IPS DF 6.9 (cell line): Measurements from ENCODE around the gene PSORS1C1.
"Not testable (repeated sequence)": the region's sequence is repeated elsewhere in the genome, so short reads cannot be mapped to it uniquely, and the experiment has no call there.

Source experiments
- DNase-seq: peaks from one replicate; pipeline ENCODE4 v3.0.0-alpha.2; 2013; ENCODE audit warnings: low read depth, low spot score
- H3K27ac ChIP-seq: one replicate; pipeline ENCODE4 v1.5.1; 2013; ENCODE audit warnings: low read length, control low read depth
- H3K27me3 ChIP-seq: 2 replicates; pipeline ENCODE4 v1.6.1; 2013; ENCODE audit warnings: mild to moderate bottlenecking, low read length; ENCODE audit not compliant: control insufficient read depth, insufficient read depth
- H3K36me3 ChIP-seq: 2 replicates; pipeline ENCODE4 v1.6.1; 2013; ENCODE audit warnings: low read length; ENCODE audit not compliant: control insufficient read depth, insufficient read depth
- H3K4me1 ChIP-seq: 2 replicates; pipeline ENCODE4 v1.6.1; 2013; ENCODE audit warnings: low read length; ENCODE audit not compliant: control insufficient read depth, insufficient read depth
- H3K4me3 ChIP-seq: 2 replicates; pipeline ENCODE4 v1.5.1; 2013; ENCODE audit warnings: mild to moderate bottlenecking, low read length
- H3K9me3 ChIP-seq: 2 replicates; pipeline ENCODE4 v1.6.1; 2013; ENCODE audit warnings: low read length, inconsistent platforms; ENCODE audit not compliant: control insufficient read depth, insufficient read depth
- WGBS: extraction: QIAGEN DNeasy Blood & Tissue Kit; methylation state at CpG from one replicate; pipeline ENCODE4 v1.1.7; 2013; ENCODE audit warnings: mixed read lengths, missing lambda C conversion rate; ENCODE audit not compliant: insufficient read length, insufficient coverage; 5-methylcytosine and 5-hydroxymethylcytosine counted together

The PSORS1C1 gene

GRCh38 chr6:31158140-31158862 lies 43.7 kb downstream of the PSORS1C1 start, which contains the start of gene TCF19:
TSS of gene TCF19 (plus strand) at chr6:31158589. CDS start at chr6:31159470, 881 bp downstream.
- Histone ChIP-seq H3K36me3 (peaks cover 9% of the 10 kb centered on the region; the same call in 1 of the 2 replicates), H3K4me3 (peak within 1 kb of the TSS; percentile 69; the same call in 1 of the 2 replicates), H3K27ac (no peak within 1 kb of the TSS), H3K4me1 (peaks cover 4% of the 10 kb centered on the region; the same call in 1 of the 2 replicates), H3K9me3 (no peaks in the 10 kb centered on the region), H3K27me3 (no peaks in the 10 kb centered on the region)
- DNase-seq: no peak
- WGBS: no CpG with 5 or more reads among the region's 65 CpGs

GRCh38 chr6:31158863-31159855 lies 44.6 kb downstream of the PSORS1C1 start:
- Histone ChIP-seq H3K4me3 (peak overlapping the region; percentile 69; the same call in 1 of the 2 replicates), H3K27ac (no peak overlapping the region), H3K4me1 (peaks cover 4% of the 10 kb centered on the region; the same call in 1 of the 2 replicates), H3K27me3 (no peaks in the 10 kb centered on the region), H3K36me3 (peaks cover 15% of the 10 kb centered on the region; the same call in 1 of the 2 replicates), H3K9me3 (no peaks in the 10 kb centered on the region)
- no CpG with 5 or more reads among the region's 35 CpGs for WGBS
- DNase-seq: no peak

- H3K4me1 ChIP-seq: peaks cover 4% of the 10 kb centered on the region; the same call in 1 of the 2 replicates
- no CpG with 5 or more reads among the region's 19 CpGs for WGBS
- no peaks in the 10 kb centered on the region for H3K9me3 ChIP-seq
These were observed 46.9 kb downstream of the PSORS1C1 start for GRCh38 chr6:31161216-31162126.

GRCh38 chr6:31162463-31163165 lies 48.0 kb downstream of the PSORS1C1 start:
- no CpG with 5 or more reads among the region's 13 CpGs for WGBS
- Histone ChIP-seq H3K36me3 (peaks cover 15% of the 10 kb centered on the region; the same call in 1 of the 2 replicates), H3K27me3 (no peaks in the 10 kb centered on the region), H3K27ac (no peak overlapping the region), H3K9me3 (no peaks in the 10 kb centered on the region), H3K4me3 (no peak overlapping the region), H3K4me1 (0 out of 2 replicates have a peak, but pooled peaks cover 4% of the 10 kb centered on the region)
- DNase-seq: no peak

More at GRCh38 chr6:31161216-31162126, 46.9 kb downstream of the PSORS1C1 start:
- no peak overlapping the region for H3K4me3 ChIP-seq
- H3K27ac ChIP-seq: no peak overlapping the region
- no peak for DNase-seq
- no peaks in the 10 kb centered on the region for H3K27me3 ChIP-seq
- peaks cover 15% of the 10 kb centered on the region; the same call in 1 of the 2 replicates for H3K36me3 ChIP-seq

GRCh38 chr6:31163922-31164321 lies 49.3 kb downstream of the PSORS1C1 start:
- no peak for DNase-seq
- no peak overlapping the region for H3K27ac ChIP-seq
- peaks cover 15% of the 10 kb centered on the region; the same call in 1 of the 2 replicates for H3K36me3 ChIP-seq

GRCh38 chr6:31164475-31165063 lies 50.0 kb downstream of the PSORS1C1 start:
- not testable (repeated sequence) for H3K4me1 ChIP-seq, H3K4me3 ChIP-seq, H3K9me3 ChIP-seq, H3K27me3 ChIP-seq, DNase-seq, H3K27ac ChIP-seq
- WGBS: no CpG with 5 or more reads among the region's 9 CpGs
- peaks cover 15% of the 10 kb centered on the region; the same call in 1 of the 2 replicates for H3K36me3 ChIP-seq

More at GRCh38 chr6:31163922-31164321, 49.3 kb downstream of the PSORS1C1 start:
- Histone ChIP-seq H3K4me1 (0 out of 2 replicates have a peak, but pooled peaks cover 4% of the 10 kb centered on the region), H3K4me3 (no peak overlapping the region), H3K9me3 (no peaks in the 10 kb centered on the region), H3K27me3 (no peaks in the 10 kb centered on the region)

GRCh38 chr6:31165064-31165832 lies 50.6 kb downstream of the PSORS1C1 start:
- peaks cover 15% of the 10 kb centered on the region; the same call in 1 of the 2 replicates for H3K36me3 ChIP-seq
- not testable (repeated sequence) for H3K4me3 ChIP-seq, H3K4me1 ChIP-seq, H3K27ac ChIP-seq, H3K27me3 ChIP-seq, DNase-seq, H3K9me3 ChIP-seq
- WGBS: no CpG with 5 or more reads among the region's 17 CpGs

- no peak overlapping the region for H3K4me3 ChIP-seq
- peaks cover 15% of the 10 kb centered on the region; the same call in 1 of the 2 replicates for H3K36me3 ChIP-seq
- no peaks in the 10 kb centered on the region for H3K9me3 ChIP-seq
- no peaks in the 10 kb centered on the region for H3K27me3 ChIP-seq
- no peak overlapping the region for H3K27ac ChIP-seq
- WGBS: no CpG with 5 or more reads among the region's 5 CpGs
- DNase-seq: no peak
- H3K4me1 ChIP-seq: peaks cover 2% of the 10 kb centered on the region; the same call in 1 of the 2 replicates
These were observed 51.4 kb downstream of the PSORS1C1 start for GRCh38 chr6:31165986-31166385.
